Activated naive CD4-positive, alpha-beta T cell treated with anti-CD3 and anti-CD28 coated beads for 36 hours (primary cell): ENCODE results near the gene CDK11A. TPM values are rescaled to one million over a fixed set of nuclear protein-coding genes. Genes with fewer than 3 reads are reported as not detected.
"Not testable (repeated sequence)": the region's sequence is repeated elsewhere in the genome, so short reads cannot be mapped to it uniquely, and the experiment has no call there.

Source experiments
- CTCF ChIA-PET: fragments of 350-600 bp; sonication (Branson Sonifier 250); formaldehyde crosslinking; loops from one replicate; lab custom pipeline; 2021; ENCODE audit warnings: antibody characterized with exemption; lab: Charles Lee
- DNase-seq: peaks from one replicate; pipeline ENCODE4 v3.0.0-alpha.2; 2020
- H3K27ac Mint-ChIP-seq: one replicate; pipeline ENCODE4 v1.8.0; 2021; ENCODE audit warnings: mild to moderate bottlenecking, mixed read lengths
- H3K27me3 Mint-ChIP-seq: one replicate; pipeline ENCODE4 v1.8.0; 2021; ENCODE audit warnings: low read depth, mixed read lengths
- H3K36me3 Mint-ChIP-seq: one replicate; pipeline ENCODE4 v1.8.0; 2021; ENCODE audit warnings: low read depth, mixed read lengths
- H3K4me1 Mint-ChIP-seq: one replicate; pipeline ENCODE4 v1.8.0; 2021; ENCODE audit warnings: low read depth, mixed read lengths
- H3K4me3 Mint-ChIP-seq: one replicate; pipeline ENCODE4 v1.8.0; 2021; ENCODE audit warnings: mild to moderate bottlenecking, moderate library complexity, mixed read lengths
- H3K9me3 Mint-ChIP-seq: one replicate; pipeline ENCODE4 v1.8.0; 2021; ENCODE audit warnings: mixed read lengths
- intact Hi-C: fragments of 100-400 bp; cut with micrococcal nuclease; formaldehyde crosslinking; loops from one replicate; pipeline ENCODE4 v1.15.1; 2023
- total RNA-seq, 2 experiments: library from RNA; stranded (reverse); gene quantifications; one replicate each; pipeline ENCODE4 v1.2.3, GENCODE V29; 2021

CDK11A gene
- total RNA-seq, 2 experiments from 2014 or later = 58.0 to 60.3 TPM

GRCh38 chr1:1752190-1752589 lies 28.0 kb upstream of the CDK11A start:
- CTCF ChIA-PET = no interaction called here

GRCh38 chr1:1749941-1750340 lies 25.8 kb upstream of the CDK11A start:
- H3K27me3 Mint-ChIP-seq, H3K27ac Mint-ChIP-seq, H3K9me3 Mint-ChIP-seq, H3K4me1 Mint-ChIP-seq, DNase-seq, H3K36me3 Mint-ChIP-seq, intact Hi-C loops, CTCF ChIA-PET, H3K4me3 Mint-ChIP-seq: not testable (repeated sequence)

More at GRCh38 chr1:1752190-1752589, 28.0 kb upstream of the CDK11A start:
- H3K27me3 Mint-ChIP-seq = no peaks in the 10 kb centered on the region
- no peaks in the 10 kb centered on the region for H3K4me1 Mint-ChIP-seq
- no peak overlapping the region for H3K27ac Mint-ChIP-seq
- H3K36me3 Mint-ChIP-seq = peaks cover 6% of the 10 kb centered on the region
- no peak overlapping the region for H3K4me3 Mint-ChIP-seq
- intact Hi-C loops = no loop called here
- no peaks in the 10 kb centered on the region for H3K9me3 Mint-ChIP-seq
- no peak for DNase-seq

GRCh38 chr1:1748686-1749321 lies 24.6 kb upstream of the CDK11A start:
- no peaks in the 10 kb centered on the region for H3K27me3 Mint-ChIP-seq
- no peaks in the 10 kb centered on the region for H3K9me3 Mint-ChIP-seq
- intact Hi-C loops = no loop called here
- CTCF ChIA-PET = no interaction called here
- H3K27ac Mint-ChIP-seq = no peak overlapping the region
- H3K4me1 Mint-ChIP-seq = no peaks in the 10 kb centered on the region
- H3K4me3 Mint-ChIP-seq = no peak overlapping the region
- no peak for DNase-seq
- peaks cover 4% of the 10 kb centered on the region for H3K36me3 Mint-ChIP-seq

DNA sequence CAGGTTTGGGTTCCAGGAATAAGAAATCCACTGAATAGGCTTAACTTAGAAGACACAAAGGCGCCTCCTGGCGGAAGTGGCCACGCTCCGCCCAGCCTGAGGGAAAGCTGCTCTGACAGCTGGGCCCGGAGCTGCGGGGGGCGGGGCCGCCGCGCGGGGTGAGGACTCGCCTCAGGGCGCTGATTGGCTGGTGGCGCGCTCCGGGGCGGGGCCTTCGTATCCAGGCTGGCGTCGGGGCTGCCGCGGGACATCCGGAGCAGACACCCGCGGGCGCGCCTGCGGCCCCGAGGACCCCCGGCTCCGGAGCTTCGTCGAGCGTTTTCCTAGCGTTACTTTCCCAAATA lies 22.4 kb upstream of the CDK11A start:
- H3K36me3 Mint-ChIP-seq, H3K9me3 Mint-ChIP-seq, CTCF ChIA-PET, intact Hi-C loops, H3K27ac Mint-ChIP-seq, H3K27me3 Mint-ChIP-seq, DNase-seq, H3K4me1 Mint-ChIP-seq: not testable (repeated sequence)
- H3K4me3 Mint-ChIP-seq = peak overlapping the region; percentile 49

DNA sequence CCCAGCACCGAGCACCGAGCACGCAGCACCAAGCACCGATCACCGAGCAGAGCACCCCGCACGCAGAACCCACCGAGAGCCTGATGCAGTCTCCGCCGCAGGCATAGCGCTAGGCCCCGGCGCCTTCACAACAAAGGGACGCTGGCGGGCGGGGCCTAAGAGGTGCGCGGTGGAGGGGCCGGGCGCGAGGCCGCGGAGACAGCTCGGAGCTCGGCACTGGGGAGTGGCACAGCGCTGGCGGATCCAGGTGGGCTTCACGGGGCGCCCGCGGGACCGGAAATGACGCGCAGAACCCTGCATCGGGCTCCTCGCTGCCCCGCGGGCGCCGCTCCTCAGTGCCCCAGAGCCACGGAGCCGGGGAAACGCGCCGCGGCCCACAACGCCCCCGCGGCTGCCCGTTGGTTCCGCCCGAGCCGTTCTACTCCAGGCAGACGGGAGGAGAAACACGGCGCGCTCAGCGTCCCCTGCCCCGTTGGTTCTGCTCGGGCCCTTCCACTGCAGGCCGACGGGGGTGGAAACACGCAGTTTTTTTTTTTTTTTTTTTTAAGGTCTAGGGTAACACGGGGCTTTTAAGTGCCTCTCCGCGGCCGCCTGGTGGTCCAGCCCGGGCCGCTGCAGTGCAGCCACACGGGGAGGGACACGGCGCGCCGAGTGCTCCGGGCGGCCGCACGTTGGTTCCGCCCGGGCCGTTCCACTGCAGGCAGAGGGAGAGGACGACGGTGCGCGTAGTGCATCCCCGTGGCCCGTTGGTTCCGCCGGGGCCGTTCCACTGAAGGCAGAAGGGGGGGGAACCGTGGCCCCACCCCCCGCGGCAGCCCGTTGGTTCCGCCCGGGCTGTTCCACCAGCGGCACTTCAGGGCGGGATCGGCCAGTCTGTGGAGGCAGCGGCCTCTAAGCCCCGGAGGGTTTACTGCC lies 21.8 kb upstream of the CDK11A start:
- CTCF ChIA-PET, H3K9me3 Mint-ChIP-seq, intact Hi-C loops, H3K36me3 Mint-ChIP-seq, H3K27me3 Mint-ChIP-seq, H3K4me1 Mint-ChIP-seq: not testable (repeated sequence)
- Mint-ChIP-seq H3K27ac (peak overlapping the region; percentile 53), H3K4me3 (peak overlapping the region; percentile 49)
- peak; percentile 49 for DNase-seq

DNA sequence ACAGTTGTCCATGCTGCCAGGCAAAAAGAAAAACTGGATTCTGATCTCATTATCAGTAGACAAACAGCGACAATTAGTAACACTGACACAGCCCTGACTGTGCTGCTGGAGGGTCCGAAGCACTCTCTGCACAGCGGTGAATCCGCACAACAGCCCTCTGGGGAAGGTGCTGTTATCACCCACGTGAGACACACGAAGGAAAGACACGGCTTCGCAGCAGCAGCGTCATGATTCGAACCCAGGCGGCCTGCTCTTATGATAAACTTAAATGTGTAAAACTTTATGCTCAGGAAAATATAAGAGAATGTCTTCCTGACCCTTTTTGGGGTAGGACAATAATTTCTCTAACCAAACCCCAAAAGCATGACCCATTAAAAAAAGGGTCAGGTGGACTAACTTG lies 18.4 kb upstream of the CDK11A start:
- H3K36me3 Mint-ChIP-seq, intact Hi-C loops, CTCF ChIA-PET, H3K4me3 Mint-ChIP-seq, DNase-seq, H3K27me3 Mint-ChIP-seq, H3K9me3 Mint-ChIP-seq, H3K4me1 Mint-ChIP-seq: not testable (repeated sequence)
- peak overlapping the region; percentile 4 for H3K27ac Mint-ChIP-seq

DNA sequence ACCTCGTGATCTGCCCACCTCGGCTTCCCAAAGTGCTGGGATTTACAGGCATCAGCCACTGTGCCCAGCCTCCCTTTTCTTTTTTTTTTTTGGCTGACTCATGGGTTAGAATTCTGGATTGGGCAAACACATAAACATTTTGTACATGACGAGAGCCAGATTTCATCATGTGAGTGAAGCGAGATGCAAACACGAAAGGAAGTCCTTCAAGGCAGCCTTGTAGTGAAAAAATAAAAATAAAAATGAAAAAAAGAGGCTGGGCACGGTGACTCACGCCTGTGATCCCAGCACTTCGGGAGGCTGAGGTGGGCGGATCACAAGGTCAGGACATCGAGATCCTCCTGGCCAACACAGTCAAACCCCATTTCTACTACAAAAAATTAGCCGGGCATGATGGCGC lies 16.9 kb upstream of the CDK11A start:
- H3K27ac Mint-ChIP-seq, DNase-seq, H3K4me3 Mint-ChIP-seq, H3K4me1 Mint-ChIP-seq, H3K9me3 Mint-ChIP-seq, CTCF ChIA-PET, H3K27me3 Mint-ChIP-seq, H3K36me3 Mint-ChIP-seq, intact Hi-C loops: not testable (repeated sequence)

GRCh38 chr1:1738799-1739337 lies 14.7 kb upstream of the CDK11A start:
- H3K4me3 Mint-ChIP-seq, H3K4me1 Mint-ChIP-seq, H3K36me3 Mint-ChIP-seq, H3K27me3 Mint-ChIP-seq, intact Hi-C loops, H3K9me3 Mint-ChIP-seq, H3K27ac Mint-ChIP-seq, DNase-seq, CTCF ChIA-PET: not testable (repeated sequence)

DNA sequence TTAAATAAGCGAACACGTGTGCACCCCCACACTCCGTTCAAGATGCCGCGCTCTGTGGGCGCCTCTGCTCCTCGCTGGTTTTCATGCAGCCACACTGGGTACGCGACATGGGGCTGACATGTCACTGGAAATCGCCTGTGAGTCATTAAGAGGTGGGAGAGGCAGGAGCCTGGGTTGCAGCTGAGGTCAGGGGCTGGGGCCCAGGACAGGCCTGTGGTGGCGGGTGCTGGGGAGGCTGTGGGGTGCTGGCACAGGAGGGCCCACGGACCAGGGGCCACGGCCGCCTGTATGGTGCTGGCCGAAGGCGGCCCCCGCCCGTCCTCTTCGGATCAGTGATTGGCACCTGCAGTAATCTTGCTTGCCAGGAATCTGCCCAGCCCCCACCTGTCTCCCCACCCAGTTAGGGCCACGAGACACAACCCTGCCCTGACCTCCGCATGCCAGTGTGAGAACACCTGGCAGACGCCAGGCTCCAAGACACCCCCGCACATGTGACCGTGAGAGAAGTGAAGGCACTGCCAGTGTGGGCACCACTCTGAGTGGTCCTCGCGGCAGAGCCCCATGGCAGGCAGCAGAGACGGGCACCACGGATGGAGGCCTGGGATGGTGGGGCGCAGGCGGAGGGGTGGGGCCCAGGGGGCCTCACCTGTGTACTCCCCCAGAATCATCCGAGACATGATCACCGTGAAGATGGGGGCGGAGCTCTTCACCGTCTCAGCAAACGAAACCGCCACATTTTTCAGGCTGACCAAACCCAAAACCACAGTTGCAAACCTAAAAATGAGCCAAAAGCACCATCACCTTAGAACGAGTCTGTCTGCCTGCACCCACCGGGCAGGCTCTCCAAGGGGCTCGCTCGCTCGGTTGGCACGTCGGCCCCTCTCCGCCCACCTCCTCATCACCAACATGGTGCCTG lies 13.8 kb upstream of the CDK11A start:
- intact Hi-C loops, H3K4me3 Mint-ChIP-seq, DNase-seq, H3K4me1 Mint-ChIP-seq, H3K27me3 Mint-ChIP-seq, CTCF ChIA-PET, H3K36me3 Mint-ChIP-seq, H3K9me3 Mint-ChIP-seq: not testable (repeated sequence)
- peak overlapping the region; percentile 61 for H3K27ac Mint-ChIP-seq

DNA sequence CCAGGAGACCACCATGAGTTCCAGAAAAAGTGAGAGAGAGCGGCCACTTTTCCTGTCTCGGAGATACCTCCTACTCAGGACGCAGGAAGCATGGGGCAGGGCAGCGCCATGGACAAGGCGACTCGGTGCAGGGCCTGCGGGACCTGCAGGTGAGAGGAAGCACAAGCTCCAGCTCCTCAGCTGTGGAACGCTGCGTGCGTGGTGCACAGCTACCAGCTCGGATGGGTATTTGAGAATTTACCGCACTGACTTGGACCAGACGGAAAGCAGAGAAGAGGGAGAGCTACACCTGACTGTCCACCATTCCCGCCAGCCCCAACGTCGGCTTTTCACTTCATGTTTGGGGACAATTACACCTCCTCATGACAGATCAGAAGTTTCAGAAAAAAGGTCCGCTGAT lies 8.2 kb upstream of the CDK11A start:
- Mint-ChIP-seq H3K4me1 (peaks cover 9% of the 10 kb centered on the region), H3K36me3 (peaks cover 9% of the 10 kb centered on the region), H3K27me3 (no peaks in the 10 kb centered on the region), H3K9me3 (no peaks in the 10 kb centered on the region), H3K4me3 (no peak overlapping the region), H3K27ac (no peak overlapping the region)
- DNase-seq = no peak
- CTCF ChIA-PET = no interaction called here
- intact Hi-C loops = no loop called here

GRCh38 chr1:1730870-1731269 lies 6.7 kb upstream of the CDK11A start:
- Mint-ChIP-seq H3K4me1 (peaks cover 9% of the 10 kb centered on the region), H3K27me3 (no peaks in the 10 kb centered on the region), H3K9me3 (no peaks in the 10 kb centered on the region), H3K27ac (no peak overlapping the region), H3K36me3 (peaks cover 9% of the 10 kb centered on the region), H3K4me3 (no peak overlapping the region)
- no peak for DNase-seq
- intact Hi-C loops = no loop called here
- CTCF ChIA-PET = no interaction called here

GRCh38 chr1:1730230-1730629 lies 6.1 kb upstream of the CDK11A start:
- DNase-seq, intact Hi-C loops, CTCF ChIA-PET, H3K36me3 Mint-ChIP-seq, H3K4me3 Mint-ChIP-seq, H3K9me3 Mint-ChIP-seq, H3K27ac Mint-ChIP-seq, H3K4me1 Mint-ChIP-seq, H3K27me3 Mint-ChIP-seq: not testable (repeated sequence)
